LoVo (cell line): ENCODE measurements around the gene HHEX.
"Not testable (repeated sequence)": the region's sequence is repeated elsewhere in the genome, so short reads cannot be mapped to it uniquely, and the experiment has no call there.

ENCODE experiments used
- DNase-seq: peaks from one replicate; pipeline ENCODE4 v3.0.0-alpha.2; 2016; ENCODE audit warnings: low spot score

The HHEX gene

GRCh38 chr10:92737484-92737883, 47.7 kb downstream of the HHEX start:
- no peak for DNase-seq

- no peak for DNase-seq
These were observed 51.0 kb downstream of the HHEX start for GRCh38 chr10:92740762-92741161.

- DNase-seq: not testable (repeated sequence)
These were observed 52.0 kb downstream of the HHEX start for GRCh38 chr10:92741741-92742140.

GRCh38 chr10:92742331-92743228, 52.8 kb downstream of the HHEX start:
- DNase-seq: no peak
